OCI-LY7 (cell line): ENCODE data around the gene PBX2.

Source experiments
- CTCF ChIP-seq: fragments of 200-600 bp; sonication (generic); conservative IDR thresholded peaks from 2 replicates; pipeline ENCODE4 v1.5.1; 2014; ENCODE audit warnings: mild to moderate bottlenecking, antibody characterized with exemption, low read length, moderate library complexity, mixed read lengths
- EZH2phosphoT487 ChIP-seq: fragments of 200-600 bp; sonication (generic); IDR thresholded peaks from 2 replicates; pipeline ENCODE4 v1.6.1; 2018; ENCODE audit warnings: low read depth, borderline replicate concordance, mild to moderate bottlenecking, mixed run types, antibody characterized with exemption, low read length, moderate library complexity, mixed read lengths

- TF ChIP-seq EZH2phosphoT487 (no peak), CTCF (peak; percentile 41)
Observed at GRCh38 chr6:32166411-32167061, 23.5 kb downstream of the PBX2 start.
